ENCODE measurements around the gene PRKAR1A.
"Not testable (repeated sequence)": the region's sequence is repeated elsewhere in the genome, so short reads cannot be mapped to it uniquely, and the experiment has no call there.

The PRKAR1A gene

DNA sequence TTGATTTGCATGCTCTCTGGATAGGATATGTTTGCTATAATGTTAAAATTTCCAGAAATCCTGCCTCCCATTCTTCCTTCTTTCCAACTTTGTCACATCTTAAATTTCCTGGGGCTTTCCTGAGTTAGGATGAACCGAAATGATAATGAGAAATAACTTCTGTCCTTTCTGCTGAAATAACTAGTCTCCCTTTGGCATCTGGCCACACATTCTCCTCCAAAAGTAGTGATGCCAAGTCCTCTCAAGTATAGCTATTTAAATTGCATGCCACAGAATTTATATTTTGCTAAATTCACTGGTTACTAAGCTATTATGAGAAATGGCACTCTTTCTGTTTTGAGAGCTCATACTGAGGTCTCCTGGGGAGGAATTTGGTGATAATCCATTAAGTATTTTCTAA lies 58.3 kb downstream of the PRKAR1A start:
- Histone ChIP-seq H3K36me3 (ENCODE audit: insufficient read depth, low read length) (no peaks in the 10 kb centered on the region), H3K9ac (ENCODE audit: low read depth, low read length) (no peak overlapping the region), H3K9me3 (ENCODE audit: control insufficient read depth, insufficient read depth, low read length) (no peaks in the 10 kb centered on the region; the same call in 1 of the 2 replicates), H3K4me1 (ENCODE audit: insufficient read depth, low read length) (no peaks in the 10 kb centered on the region)

DNA sequence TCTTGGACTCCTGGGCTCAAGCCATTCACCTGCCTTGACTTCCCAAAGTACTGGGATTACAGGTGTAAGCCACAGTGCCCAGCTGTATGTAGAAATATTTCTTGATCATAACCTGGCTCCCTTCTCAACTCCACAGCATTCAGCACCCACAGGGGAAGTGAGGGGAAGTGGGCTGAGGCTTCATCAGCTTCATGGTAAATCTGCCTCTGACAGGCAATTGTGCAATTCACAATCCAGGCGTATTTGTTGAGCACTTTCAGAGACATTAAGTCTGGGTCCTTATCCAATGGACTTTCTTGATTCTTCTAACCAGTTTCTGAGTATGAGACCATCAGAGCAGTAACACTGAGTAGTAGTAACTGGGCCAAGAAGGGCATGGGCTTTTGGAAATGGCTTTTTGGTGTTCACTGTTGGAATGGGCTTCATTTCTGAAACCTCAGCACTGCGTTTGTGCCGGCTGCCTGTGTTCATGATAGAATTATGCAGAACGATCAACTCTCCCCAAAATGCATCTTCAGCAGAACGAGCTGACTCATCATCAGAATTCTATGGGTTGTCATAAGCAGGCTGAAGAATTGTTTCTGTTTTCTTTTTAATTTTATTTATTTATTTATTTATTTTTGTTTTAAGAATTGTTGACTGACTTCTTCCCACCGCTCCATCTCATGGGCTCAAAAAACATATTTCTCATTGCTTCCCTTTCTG lies 60.1 kb downstream of the PRKAR1A start:
- H3K9me3 ChIP-seq (ENCODE audit: control insufficient read depth, insufficient read depth, low read length), result no peaks in the 10 kb centered on the region; the same call in 1 of the 2 replicates
- no peaks in the 10 kb centered on the region for H3K4me1 ChIP-seq (ENCODE audit: insufficient read depth, low read length)
- H3K9ac ChIP-seq (ENCODE audit: low read depth, low read length), result no peak overlapping the region
- H3K36me3 ChIP-seq (ENCODE audit: insufficient read depth, low read length), result no peaks in the 10 kb centered on the region

DNA sequence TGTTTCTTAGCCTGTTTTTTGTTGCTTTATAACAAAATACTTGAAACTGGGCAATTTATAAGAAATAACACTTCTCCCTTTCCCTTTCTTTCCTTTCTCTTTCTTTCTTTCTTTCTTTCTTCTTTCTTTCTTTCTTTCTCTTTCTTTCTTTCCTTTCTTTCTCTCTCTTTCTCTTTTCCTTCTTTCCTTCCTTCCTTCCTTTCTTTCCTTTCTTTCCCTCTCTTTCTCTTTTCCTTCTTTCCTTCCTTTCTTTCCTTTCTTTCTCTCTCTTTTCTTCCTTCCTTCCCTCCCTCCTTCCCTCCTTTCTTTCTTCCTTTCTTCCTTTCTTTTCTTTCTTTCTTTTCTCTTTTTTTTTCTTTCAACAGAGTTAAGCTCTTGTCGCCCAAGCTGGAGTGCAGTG lies 61.1 kb downstream of the PRKAR1A start:
- Histone ChIP-seq H3K4me1 (ENCODE audit: insufficient read depth, low read length) (no peaks in the 10 kb centered on the region), H3K9ac (ENCODE audit: low read depth, low read length) (no peak overlapping the region), H3K36me3 (ENCODE audit: insufficient read depth, low read length) (no peaks in the 10 kb centered on the region), H3K9me3 (ENCODE audit: control insufficient read depth, insufficient read depth, low read length) (no peaks in the 10 kb centered on the region)

DNA sequence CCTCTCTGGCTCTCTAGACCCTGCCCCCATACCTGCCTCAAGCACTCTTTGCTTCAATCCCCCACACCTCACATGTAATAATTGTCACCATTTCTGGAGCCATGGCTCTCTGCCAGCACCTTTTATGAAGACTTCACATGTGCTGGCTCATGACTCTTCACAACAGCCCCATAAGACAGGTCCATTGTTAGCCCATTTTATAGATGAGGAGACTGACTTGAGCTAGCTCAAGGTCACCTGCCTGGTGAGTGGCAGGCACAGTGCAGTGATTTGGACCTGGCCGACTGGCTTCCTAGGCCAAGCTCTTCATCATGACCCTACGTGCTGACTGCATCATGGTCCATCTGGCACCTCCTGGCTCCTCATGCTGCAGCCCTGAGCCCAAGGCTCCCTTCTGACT lies 63.9 kb downstream of the PRKAR1A start:
- H3K9ac ChIP-seq (ENCODE audit: low read depth, low read length), result no peak overlapping the region
- no peaks in the 10 kb centered on the region for H3K36me3 ChIP-seq (ENCODE audit: insufficient read depth, low read length)
- H3K9me3 ChIP-seq (ENCODE audit: control insufficient read depth, insufficient read depth, low read length), result no peaks in the 10 kb centered on the region
- no peaks in the 10 kb centered on the region for H3K4me1 ChIP-seq (ENCODE audit: insufficient read depth, low read length)

DNA sequence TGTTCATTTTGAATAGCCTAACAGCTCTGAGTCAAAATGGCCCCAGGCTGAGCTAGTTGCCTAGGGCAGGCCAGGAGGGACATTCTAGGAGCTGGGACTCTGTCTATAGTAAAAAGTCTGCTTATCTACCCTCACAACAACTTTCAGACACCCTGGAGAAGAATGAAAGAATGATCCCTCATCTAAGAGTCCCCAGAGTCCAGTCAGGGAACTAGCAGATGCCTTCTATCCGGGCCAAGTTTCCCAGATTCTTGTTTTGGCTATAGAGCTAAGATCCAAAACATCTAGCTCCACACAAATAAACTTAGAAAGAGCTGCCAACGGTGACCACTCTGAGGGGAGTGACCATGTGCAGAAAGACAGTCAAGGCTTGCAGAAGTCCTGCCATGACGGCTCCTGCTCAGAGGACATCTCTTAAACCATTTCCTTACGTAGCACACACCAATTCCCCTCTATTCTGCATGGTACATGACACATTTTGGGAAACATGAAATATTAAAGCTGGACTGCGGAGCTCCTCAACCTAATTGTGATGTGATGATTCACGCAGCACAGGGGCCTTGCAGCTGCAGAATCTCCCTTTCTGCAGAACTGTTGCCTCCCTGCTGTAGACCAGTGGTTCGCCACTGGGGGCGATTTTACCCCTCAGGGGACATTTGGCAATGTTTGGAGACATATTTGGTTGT lies 64.7 kb downstream of the PRKAR1A start:
- no peak overlapping the region for H3K9ac ChIP-seq (ENCODE audit: low read depth, low read length)
- H3K9me3 ChIP-seq (ENCODE audit: control insufficient read depth, insufficient read depth, low read length), result no peaks in the 10 kb centered on the region
- H3K36me3 ChIP-seq (ENCODE audit: insufficient read depth, low read length), result no peaks in the 10 kb centered on the region
- H3K4me1 ChIP-seq (ENCODE audit: insufficient read depth, low read length), result no peaks in the 10 kb centered on the region

DNA sequence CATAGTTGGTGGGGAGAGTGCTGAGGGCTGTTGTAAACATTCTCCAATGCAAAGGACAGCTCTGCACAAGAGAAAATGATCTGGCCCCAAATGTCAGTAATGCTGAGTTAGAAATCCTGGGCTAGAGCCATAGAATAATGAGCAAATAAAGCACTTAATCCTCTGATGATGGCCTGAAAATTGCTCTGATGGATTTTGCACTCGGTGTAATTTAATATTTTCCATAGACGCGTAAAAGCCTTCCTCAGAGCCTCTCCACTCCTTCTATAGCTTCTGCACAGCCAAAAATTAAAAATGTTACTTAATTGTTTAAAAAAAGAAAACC lies 65.2 kb downstream of the PRKAR1A start:
- Histone ChIP-seq H3K4me1 (ENCODE audit: insufficient read depth, low read length) (no peaks in the 10 kb centered on the region), H3K36me3 (ENCODE audit: insufficient read depth, low read length) (no peaks in the 10 kb centered on the region), H3K9ac (ENCODE audit: low read depth, low read length) (no peak overlapping the region)

DNA sequence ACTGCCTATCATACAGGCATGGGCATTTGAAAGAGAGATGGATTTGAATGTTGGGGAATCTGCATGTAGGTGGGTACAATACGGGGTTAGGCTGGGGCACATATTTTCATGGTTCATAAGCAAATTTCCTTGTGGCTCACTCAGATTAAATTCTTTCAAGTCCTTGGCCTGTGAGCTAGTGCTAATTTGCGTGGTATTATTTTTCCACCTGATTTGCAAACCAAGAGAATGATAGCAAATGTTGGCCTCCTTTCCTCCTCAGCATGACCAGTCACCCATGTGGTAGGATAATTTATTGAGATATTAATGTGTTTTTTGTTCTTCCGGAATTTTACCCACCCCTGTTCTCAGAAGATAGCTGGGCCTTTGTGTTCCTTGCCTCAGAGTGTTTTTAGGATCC lies 66.0 kb downstream of the PRKAR1A start:
- no peaks in the 10 kb centered on the region for H3K9me3 ChIP-seq (ENCODE audit: control insufficient read depth, insufficient read depth, low read length)
- no peaks in the 10 kb centered on the region for H3K36me3 ChIP-seq (ENCODE audit: insufficient read depth, low read length)
- H3K4me1 ChIP-seq (ENCODE audit: insufficient read depth, low read length), result no peaks in the 10 kb centered on the region
- H3K9ac ChIP-seq (ENCODE audit: low read depth, low read length), result no peak overlapping the region

More for the DNA sequence above, 65.2 kb downstream of the PRKAR1A start:
- no peaks in the 10 kb centered on the region for H3K9me3 ChIP-seq (ENCODE audit: control insufficient read depth, insufficient read depth, low read length)

DNA sequence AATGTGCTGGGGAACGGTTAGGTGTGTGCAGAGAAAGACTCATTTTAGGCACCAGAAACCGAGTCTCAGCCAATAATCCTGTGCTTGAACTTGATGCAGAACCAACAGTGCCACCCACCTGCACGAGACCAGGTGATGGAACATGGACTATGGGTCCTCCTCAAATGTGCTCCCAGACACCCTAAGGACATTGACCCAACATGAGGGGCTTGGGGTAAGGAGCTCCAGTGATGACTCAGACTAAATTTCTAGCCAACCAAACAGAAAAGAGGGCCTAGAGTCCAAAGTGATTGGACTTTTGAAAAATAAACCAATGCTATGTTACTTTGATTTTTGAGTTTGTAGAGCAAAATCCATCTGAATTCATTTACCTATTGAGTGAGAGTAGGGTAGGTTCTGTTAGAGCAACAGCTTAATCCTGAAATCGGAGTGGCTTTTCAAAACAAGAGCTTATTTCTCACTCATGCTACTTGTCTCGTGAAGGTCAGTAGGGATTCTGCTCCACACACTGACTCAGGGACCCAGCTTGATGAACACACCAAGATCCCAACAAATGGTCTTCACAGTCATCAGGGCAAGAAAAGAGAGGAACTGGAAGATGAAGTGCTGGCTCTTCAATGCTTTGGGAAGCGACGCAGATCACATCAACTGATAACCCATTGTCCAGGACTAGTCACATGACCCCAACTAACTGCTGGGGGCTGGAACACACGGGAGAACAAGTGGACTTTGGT lies 67.1 kb downstream of the PRKAR1A start:
- Histone ChIP-seq H3K9me3 (ENCODE audit: control insufficient read depth, insufficient read depth, low read length) (no peaks in the 10 kb centered on the region), H3K36me3 (ENCODE audit: insufficient read depth, low read length) (no peaks in the 10 kb centered on the region), H3K4me1 (ENCODE audit: insufficient read depth, low read length) (no peaks in the 10 kb centered on the region), H3K9ac (ENCODE audit: low read depth, low read length) (no peak overlapping the region)

DNA sequence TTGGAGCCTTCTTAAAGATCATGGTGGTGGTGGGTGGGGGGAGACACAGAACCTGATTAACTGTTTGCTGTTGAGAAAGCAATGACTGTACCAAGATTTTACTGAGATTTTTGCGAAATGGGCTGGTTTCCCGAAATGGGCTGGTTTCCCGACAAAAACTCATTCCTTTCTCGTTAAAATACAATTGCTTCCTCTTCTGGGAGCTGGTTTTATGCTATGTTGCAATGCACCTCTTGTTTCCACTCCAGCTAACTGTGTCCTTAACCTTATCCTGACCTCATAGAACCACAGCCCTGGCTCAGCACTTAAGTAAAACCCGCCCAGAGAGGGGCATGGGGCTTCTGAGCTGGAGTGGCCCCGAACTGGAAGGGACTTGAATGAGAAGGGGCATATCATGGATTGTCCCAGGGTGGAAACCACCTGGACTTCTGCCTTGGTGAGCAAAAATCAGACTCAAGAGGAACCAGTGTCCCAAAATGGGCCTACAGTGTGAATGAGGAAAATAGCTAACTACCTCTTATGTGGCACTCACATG lies 68.1 kb downstream of the PRKAR1A start:
- H3K9ac ChIP-seq (ENCODE audit: low read depth, low read length), result no peak overlapping the region
- H3K4me1 ChIP-seq (ENCODE audit: insufficient read depth, low read length), result no peaks in the 10 kb centered on the region
- no peaks in the 10 kb centered on the region for H3K9me3 ChIP-seq (ENCODE audit: control insufficient read depth, insufficient read depth, low read length)
- no peaks in the 10 kb centered on the region for H3K36me3 ChIP-seq (ENCODE audit: insufficient read depth, low read length)

DNA sequence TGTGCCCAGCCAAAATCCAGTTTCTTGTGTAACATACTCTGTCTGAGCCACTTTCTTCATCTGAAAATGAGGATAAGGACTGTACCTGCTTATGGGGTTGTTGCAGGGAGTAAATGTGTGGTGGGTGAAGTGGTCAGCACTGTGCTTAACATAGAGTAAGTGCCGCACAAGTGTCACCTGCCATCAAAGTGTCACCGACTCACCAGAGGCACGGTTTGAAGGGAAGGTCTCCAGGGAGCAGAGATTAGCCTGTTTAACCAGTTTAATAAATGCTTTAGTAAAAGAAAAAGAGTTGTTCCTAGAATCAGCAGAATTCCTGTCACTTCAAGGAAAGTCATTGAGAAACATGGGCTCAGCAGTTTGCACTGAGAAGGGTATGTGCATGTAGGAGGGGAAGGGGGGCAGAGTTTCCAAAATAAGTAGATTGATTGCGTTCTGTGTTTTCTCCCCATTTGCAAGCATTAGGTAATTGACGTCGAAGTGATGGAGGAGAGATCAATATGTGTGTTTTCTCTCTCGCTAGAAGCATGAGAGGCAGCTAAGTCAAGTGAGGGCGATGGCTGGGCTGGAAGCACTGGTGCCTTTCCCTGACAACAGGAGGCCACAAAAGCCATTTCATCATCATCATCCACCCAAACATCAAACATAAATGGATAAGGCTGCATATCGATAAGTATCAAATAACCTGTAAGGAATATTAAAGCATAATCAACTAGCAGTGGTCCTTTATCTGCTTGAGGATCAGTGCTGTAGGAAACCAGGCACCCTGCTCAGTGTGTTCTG lies 69.8 kb downstream of the PRKAR1A start:
- no peaks in the 10 kb centered on the region for H3K4me1 ChIP-seq (ENCODE audit: insufficient read depth, low read length)
- no peaks in the 10 kb centered on the region for H3K36me3 ChIP-seq (ENCODE audit: insufficient read depth, low read length)
- H3K9ac ChIP-seq (ENCODE audit: low read depth, low read length), result no peak overlapping the region
- H3K9me3 ChIP-seq (ENCODE audit: control insufficient read depth, insufficient read depth, low read length), result no peaks in the 10 kb centered on the region

DNA sequence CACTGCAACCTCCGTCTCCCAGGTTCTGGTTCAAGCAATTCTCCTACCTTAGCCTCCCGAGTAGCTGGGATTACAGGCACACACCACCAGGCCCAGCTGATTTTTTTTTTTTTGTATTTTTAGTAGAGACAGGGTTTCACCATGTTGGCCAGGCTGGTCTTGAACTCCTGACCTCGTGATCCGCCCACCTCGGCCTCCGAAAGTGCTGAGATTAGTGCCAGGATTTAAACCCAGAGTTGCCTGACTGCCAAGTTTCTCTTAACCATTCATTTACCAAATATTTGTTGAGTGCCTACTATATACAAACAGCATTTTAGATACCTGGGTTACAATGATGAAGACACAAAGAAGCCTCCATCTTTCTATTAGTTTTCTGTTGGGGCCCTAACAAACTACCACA lies 70.6 kb downstream of the PRKAR1A start:
- not testable (repeated sequence) for H3K4me1 ChIP-seq (ENCODE audit: insufficient read depth, low read length); H3K36me3 ChIP-seq (ENCODE audit: insufficient read depth, low read length)

DNA sequence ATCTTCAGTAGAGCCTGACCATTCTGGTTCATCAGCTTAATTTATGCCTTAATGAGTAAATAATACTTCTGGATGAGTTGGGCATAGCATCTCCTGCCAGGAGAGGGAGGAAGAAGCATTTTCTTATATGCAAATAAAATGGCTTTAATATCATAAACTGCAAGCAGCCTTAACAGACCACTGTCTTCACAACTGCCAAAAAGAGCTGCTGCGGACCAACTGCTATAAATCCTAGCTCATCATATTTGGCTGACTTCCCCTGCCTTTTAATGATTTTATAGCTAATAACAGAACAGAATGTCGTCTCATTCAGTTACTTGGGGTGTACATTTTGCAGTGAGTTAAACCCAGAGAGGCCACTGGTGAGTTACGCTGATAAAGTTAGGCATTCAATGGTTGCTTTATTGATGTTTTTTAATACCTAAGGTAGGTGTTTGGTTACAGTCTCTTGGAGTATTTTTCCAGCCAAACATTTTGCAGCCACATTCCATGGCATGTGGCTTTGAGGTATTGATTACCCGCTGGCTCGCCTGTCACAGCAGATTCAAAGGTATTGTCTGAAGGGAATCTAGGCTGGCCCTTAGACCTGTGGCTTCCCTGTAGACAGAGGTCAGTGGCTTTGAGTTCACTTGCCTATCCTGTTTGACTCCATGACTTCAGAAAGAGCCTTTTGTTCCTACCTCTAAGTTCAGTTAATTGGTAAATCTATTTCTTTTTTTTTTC lies 72.5 kb downstream of the PRKAR1A start:
- Histone ChIP-seq H3K9ac (ENCODE audit: low read depth, low read length) (no peak overlapping the region), H3K36me3 (ENCODE audit: insufficient read depth, low read length) (peaks cover 11% of the 10 kb centered on the region; the same call in 1 of the 2 replicates)

More for the DNA sequence above, 70.6 kb downstream of the PRKAR1A start:
- not testable (repeated sequence) for H3K9me3 ChIP-seq (ENCODE audit: control insufficient read depth, insufficient read depth, low read length); H3K9ac ChIP-seq (ENCODE audit: low read depth, low read length)

DNA sequence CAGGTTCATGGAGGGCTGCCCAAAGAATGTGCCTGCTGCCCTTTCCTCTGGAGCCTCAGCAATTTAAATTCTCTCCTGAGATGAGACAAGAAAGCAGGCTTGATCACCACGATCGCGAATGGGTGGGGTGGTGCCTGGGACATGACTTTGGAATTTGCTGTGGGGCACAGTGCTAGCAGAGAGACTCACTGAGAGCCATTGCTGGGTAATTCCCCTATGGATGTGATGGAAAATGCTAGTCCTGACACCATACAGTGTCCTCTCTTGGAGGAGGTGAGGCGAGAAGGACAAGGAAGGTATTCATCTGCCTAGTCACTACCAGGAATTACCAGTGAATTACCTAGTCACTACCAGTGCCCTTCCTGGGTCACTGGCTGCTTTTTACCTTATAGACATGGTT lies 73.4 kb downstream of the PRKAR1A start:
- Histone ChIP-seq H3K9ac (ENCODE audit: low read depth, low read length) (no peak overlapping the region), H3K4me1 (ENCODE audit: insufficient read depth, low read length) (no peaks in the 10 kb centered on the region), H3K9me3 (ENCODE audit: control insufficient read depth, insufficient read depth, low read length) (no peaks in the 10 kb centered on the region), H3K36me3 (ENCODE audit: insufficient read depth, low read length) (peaks cover 11% of the 10 kb centered on the region; the same call in 1 of the 2 replicates)

More for the DNA sequence above, 72.5 kb downstream of the PRKAR1A start:
- no peaks in the 10 kb centered on the region for H3K4me1 ChIP-seq (ENCODE audit: insufficient read depth, low read length)
- no peaks in the 10 kb centered on the region for H3K9me3 ChIP-seq (ENCODE audit: control insufficient read depth, insufficient read depth, low read length)

All from ES-I3 (cell line).